ENCODE results near the gene FCGR3A. TPM values are rescaled to one million over a fixed set of nuclear protein-coding genes. Genes with fewer than 3 reads are reported as not detected.

The FCGR3A gene
- total and polyA plus RNA-seq, 4 donors: 27.1 to 211 (median 71.4) TPM

DNA sequence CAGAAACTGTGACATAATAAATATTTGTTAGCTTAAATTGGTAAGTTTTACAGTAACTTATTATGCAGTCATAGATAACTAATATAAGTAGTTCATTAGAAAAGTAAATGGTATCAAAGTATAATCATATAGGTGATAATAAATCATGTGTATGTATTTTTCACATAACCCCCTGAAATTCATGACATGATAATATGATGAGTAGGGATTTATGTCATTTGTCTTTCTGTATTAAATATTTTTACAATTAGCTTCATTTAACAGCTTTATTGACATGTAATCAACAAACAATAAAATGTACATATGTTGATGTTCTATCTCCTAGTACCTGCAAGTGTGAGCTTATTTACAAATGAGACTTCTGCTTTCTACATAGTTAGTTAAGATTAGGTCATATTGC, 54.1 kb downstream of the FCGR3A start:
- H3K27me3 ChIP-seq (ENCODE audit: control insufficient read depth in 3 of 3, insufficient read depth in 3 of 3, low read length in 2 of 3): peaks cover 0 to 13% (median 11%) of the 10 kb centered on the region in 3 donors
- no peaks in the 10 kb centered on the region for H3K9me3 ChIP-seq (ENCODE audit: control insufficient read depth in 4 of 4, insufficient read depth in 3 of 4, low read length in 3 of 4)
- DNase-seq (no peak), ATAC-seq (ENCODE audit: insufficient read depth, low FRiP score) (no peak)
- H3K9ac ChIP-seq (ENCODE audit: insufficient read depth in 1 of 2, low read length in 2 of 2): no peak overlapping the region
- no peak overlapping the region for H3K27ac ChIP-seq (ENCODE audit: low read depth in 1 of 2, low read length in 1 of 2)
- H3K36me3 ChIP-seq (ENCODE audit: control insufficient read depth in 4 of 4, insufficient read depth in 4 of 4, low read length in 4 of 4): no peaks in the 10 kb centered on the region
- no peak overlapping the region for H3K4me3 ChIP-seq
- TF ChIP-seq, protein P1, sequence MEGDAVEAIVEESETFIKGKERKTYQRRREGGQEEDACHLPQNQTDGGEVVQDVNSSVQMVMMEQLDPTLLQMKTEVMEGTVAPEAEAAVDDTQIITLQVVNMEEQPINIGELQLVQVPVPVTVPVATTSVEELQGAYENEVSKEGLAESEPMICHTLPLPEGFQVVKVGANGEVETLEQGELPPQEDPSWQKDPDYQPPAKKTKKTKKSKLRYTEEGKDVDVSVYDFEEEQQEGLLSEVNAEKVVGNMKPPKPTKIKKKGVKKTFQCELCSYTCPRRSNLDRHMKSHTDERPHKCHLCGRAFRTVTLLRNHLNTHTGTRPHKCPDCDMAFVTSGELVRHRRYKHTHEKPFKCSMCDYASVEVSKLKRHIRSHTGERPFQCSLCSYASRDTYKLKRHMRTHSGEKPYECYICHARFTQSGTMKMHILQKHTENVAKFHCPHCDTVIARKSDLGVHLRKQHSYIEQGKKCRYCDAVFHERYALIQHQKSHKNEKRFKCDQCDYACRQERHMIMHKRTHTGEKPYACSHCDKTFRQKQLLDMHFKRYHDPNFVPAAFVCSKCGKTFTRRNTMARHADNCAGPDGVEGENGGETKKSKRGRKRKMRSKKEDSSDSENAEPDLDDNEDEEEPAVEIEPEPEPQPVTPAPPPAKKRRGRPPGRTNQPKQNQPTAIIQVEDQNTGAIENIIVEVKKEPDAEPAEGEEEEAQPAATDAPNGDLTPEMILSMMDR (IDR thresholded peaks at IDR 0.05; ENCODE audit: control extremely low read depth, extremely low read depth): no peak
- H3K4me1 ChIP-seq (ENCODE audit: control insufficient read depth in 5 of 5, insufficient read depth in 5 of 5, low read length in 5 of 5): no peaks in the 10 kb centered on the region

DNA sequence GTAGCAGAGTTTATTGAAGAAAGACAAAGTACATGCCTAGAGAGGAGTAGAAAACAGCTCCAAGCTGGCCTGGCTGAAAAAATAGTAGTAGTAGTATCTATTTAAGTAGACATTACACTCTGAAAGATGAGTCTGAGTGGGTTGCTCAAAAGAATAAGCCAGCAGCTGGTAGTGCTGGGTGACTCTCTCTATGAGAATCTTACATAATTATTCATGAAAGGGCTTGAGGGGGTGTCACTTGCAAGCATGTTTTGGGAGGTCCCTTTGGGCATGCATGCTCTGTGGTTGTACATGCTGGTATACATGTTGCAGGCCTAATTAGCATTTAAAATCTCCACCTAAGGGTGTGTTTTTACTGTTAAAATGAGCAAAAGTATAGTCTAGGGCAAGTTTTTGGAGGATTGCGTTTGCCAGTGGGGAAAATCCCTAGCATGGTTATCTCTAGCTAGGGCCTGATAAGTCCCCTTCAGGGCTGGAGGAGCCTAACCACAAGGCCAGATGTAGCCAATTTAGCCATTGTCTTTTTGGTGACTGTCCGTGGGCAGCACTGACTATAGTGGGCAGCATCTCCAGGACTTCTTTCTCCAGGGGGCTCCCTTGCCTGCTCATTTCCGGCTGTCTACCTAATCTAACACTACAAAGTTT, 55.4 kb downstream of the FCGR3A start:
- no peaks in the 10 kb centered on the region for H3K36me3 ChIP-seq (ENCODE audit: control insufficient read depth in 4 of 4, insufficient read depth in 4 of 4, low read length in 4 of 4)
- H3K27ac ChIP-seq (ENCODE audit: low read depth in 1 of 2, low read length in 1 of 2): no peak overlapping the region
- H3K9me3 ChIP-seq (ENCODE audit: control insufficient read depth in 4 of 4, insufficient read depth in 3 of 4, low read length in 3 of 4): no peaks in the 10 kb centered on the region
- H3K4me3 ChIP-seq: no peak overlapping the region
- H3K27me3 ChIP-seq (ENCODE audit: control insufficient read depth in 3 of 3, insufficient read depth in 3 of 3, low read length in 2 of 3): peaks cover 0 to 14% (median 11%) of the 10 kb centered on the region in 3 donors
- ATAC-seq (ENCODE audit: insufficient read depth, low FRiP score): no peak
- TF ChIP-seq, protein P1 (IDR thresholded peaks at IDR 0.05; ENCODE audit: control extremely low read depth, extremely low read depth): no peak
- no peak overlapping the region for H3K9ac ChIP-seq (ENCODE audit: insufficient read depth in 1 of 2, low read length in 2 of 2)
- DNase-seq: no peak
- no peaks in the 10 kb centered on the region for H3K4me1 ChIP-seq (ENCODE audit: control insufficient read depth in 5 of 5, insufficient read depth in 5 of 5, low read length in 5 of 5)
- 60 to 68% methylated on average over 3 of the region's 3 CpGs for WGBS, 2 donors

DNA sequence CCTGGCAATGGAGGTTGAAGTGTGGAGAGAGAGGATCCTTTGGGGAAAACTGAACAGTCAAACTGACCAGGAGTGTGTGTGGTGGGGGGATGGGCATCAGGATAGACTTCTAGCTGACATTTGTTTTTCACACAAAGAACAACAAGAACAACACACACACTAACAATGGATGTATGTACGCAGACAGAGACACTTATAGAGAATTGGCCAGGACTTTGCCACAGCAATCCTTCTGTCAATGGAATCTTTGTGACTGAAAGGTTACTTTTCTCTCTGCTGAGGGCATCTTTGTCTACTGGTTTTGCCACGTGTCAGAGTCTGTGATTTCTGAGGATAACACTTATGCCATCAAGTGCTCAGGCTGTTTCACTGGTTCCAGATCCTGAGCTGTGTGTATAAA, 56.8 kb downstream of the FCGR3A start:
- no peak overlapping the region for H3K27ac ChIP-seq (ENCODE audit: low read depth in 1 of 2, low read length in 1 of 2)
- WGBS, 2 donors: 84 to 90% methylated on average over 2 of the region's 2 CpGs
- no peak for DNase-seq
- H3K27me3 ChIP-seq (ENCODE audit: control insufficient read depth in 3 of 3, insufficient read depth in 3 of 3, low read length in 2 of 3): peaks cover 0 to 18% (median 6%) of the 10 kb centered on the region in 3 donors
- no peaks in the 10 kb centered on the region for H3K9me3 ChIP-seq (ENCODE audit: control insufficient read depth in 4 of 4, insufficient read depth in 3 of 4, low read length in 3 of 4)
- no peak for ATAC-seq (ENCODE audit: insufficient read depth, low FRiP score)
- no peaks in the 10 kb centered on the region for H3K36me3 ChIP-seq (ENCODE audit: control insufficient read depth in 4 of 4, insufficient read depth in 4 of 4, low read length in 4 of 4)
- H3K9ac ChIP-seq (ENCODE audit: insufficient read depth in 1 of 2, low read length in 2 of 2): no peak overlapping the region
- TF ChIP-seq, protein P1 (IDR thresholded peaks at IDR 0.05; ENCODE audit: control extremely low read depth, extremely low read depth): no peak
- H3K4me3 ChIP-seq: no peak overlapping the region
- no peaks in the 10 kb centered on the region for H3K4me1 ChIP-seq (ENCODE audit: control insufficient read depth in 5 of 5, insufficient read depth in 5 of 5, low read length in 5 of 5)

Other genes with a start within 250 kb of the FCGR3A start
- gene MPZ, start 239.8 kb downstream of the FCGR3A start, total RNA-seq: 1 to 10 TPM; 3.6 to 5.1 TPM
- 1 to 10 TPM; 2.0 to 3.7 TPM for gene MPZ, start 239.8 kb downstream of the FCGR3A start, polyA plus RNA-seq
- 100 to 1,000 TPM in 1 of 2 donors, 10 to 100 TPM in 1; 87.1 to 173 TPM for gene SDHC, start 235.4 kb downstream of the FCGR3A start, total RNA-seq
- 100 to 1,000 TPM in 1 of 2 donors, 10 to 100 TPM in 1; 52.5 to 204 TPM for gene SDHC, start 235.4 kb downstream of the FCGR3A start, polyA plus RNA-seq
- 10 to 100 TPM in 1 of 2 donors, 1 to 10 TPM in 1; 6.5 to 25.1 TPM for gene CFAP126, start 181.9 kb downstream of the FCGR3A start, total RNA-seq
- 10 to 100 TPM; 21.2 to 23.9 TPM for gene CFAP126, start 181.9 kb downstream of the FCGR3A start, polyA plus RNA-seq
- 10 to 100 TPM; 83.7 to 94.9 TPM for gene FCGR2A, start 44.4 kb downstream of the FCGR3A start, total RNA-seq
- 100 to 1,000 TPM in 1 of 2 donors, 10 to 100 TPM in 1; 37.6 to 204 TPM for gene FCGR2A, start 44.4 kb downstream of the FCGR3A start, polyA plus RNA-seq
- gene HSPA6, start 25.3 kb downstream of the FCGR3A start, total RNA-seq: 10 to 100 TPM; 11.7 to 42.5 TPM
- gene HSPA6, start 25.3 kb downstream of the FCGR3A start, polyA plus RNA-seq: 10 to 100 TPM; 21.1 to 29.3 TPM
- gene FCGR3B, start 81.4 kb upstream of the FCGR3A start, total RNA-seq: 10 to 100 TPM in 1 of 2 donors, 1 to 10 TPM in 1; 9.9 to 15.7 TPM
- 10 to 100 TPM in 1 of 2 donors, 1 to 10 TPM in 1; 1.8 to 79.0 TPM for gene FCGR3B, start 81.4 kb upstream of the FCGR3A start, polyA plus RNA-seq
- gene FCGR2B, start 113.3 kb upstream of the FCGR3A start, total RNA-seq: 10 to 100 TPM in 1 of 2 donors, 1 to 10 TPM in 1; 6.8 to 12.3 TPM
- gene FCGR2B, start 113.3 kb upstream of the FCGR3A start, polyA plus RNA-seq: 10 to 100 TPM in 1 of 2 donors, 1 to 10 TPM in 1; 9.0 to 12.0 TPM
- 1 to 10 TPM in 1 of 2 donors, under 1 TPM in 1; 0.25 to 3.9 TPM for gene FCRLA, start 157.4 kb upstream of the FCGR3A start, total RNA-seq
- 1 to 10 TPM in 1 of 2 donors, under 1 TPM in 1; 0.14 to 1.2 TPM for gene FCRLA, start 157.4 kb upstream of the FCGR3A start, polyA plus RNA-seq
- gene FCRLB, start 171.7 kb upstream of the FCGR3A start, total RNA-seq: under 1 TPM; 0.34 to 0.86 TPM
- gene FCRLB, start 171.7 kb upstream of the FCGR3A start, polyA plus RNA-seq: under 1 TPM; 0.59 to 0.90 TPM
- 10 to 100 TPM; 19.4 to 60.1 TPM for gene DUSP12, start 200.0 kb upstream of the FCGR3A start, total RNA-seq
- 10 to 100 TPM; 15.0 to 27.1 TPM for gene DUSP12, start 200.0 kb upstream of the FCGR3A start, polyA plus RNA-seq
- gene ATF6, start 216.5 kb upstream of the FCGR3A start, total RNA-seq: 10 to 100 TPM; 27.7 to 44.8 TPM
- 10 to 100 TPM in 1 of 2 donors, 1 to 10 TPM in 1; 4.3 to 17.6 TPM for gene ATF6, start 216.5 kb upstream of the FCGR3A start, polyA plus RNA-seq

Measured in lung (tissue), 12 donors.